Natural killer cell (primary cell): ENCODE data around the gene GALE. TPM values are rescaled to one million over a fixed set of nuclear protein-coding genes. Genes with fewer than 3 reads are reported as not detected.

Source experiments
- ATAC-seq, 3 donors: fragments of 150-1000 bp in 2 of 3; fragments of 200-7000 bp in 1 of 3; cut with Tn5 transposase; 1 replicate in 1 of 3; 2 replicates in 2 of 3; pipeline ENCODE4 v1.10.0; 2021; ENCODE audit warnings: mild to moderate bottlenecking in 2 of 3, moderate library complexity in 2 of 3
- DNase-seq, 2 donors: peaks; one replicate each; pipeline versions ENCODE4 v3.0.0 to v3.0.0-alpha.2; 2013 to 2021; ENCODE audit warnings: mixed read lengths in 1 of 2
- H3K27ac ChIP-seq: one replicate; pipeline ENCODE4 v1.5.1; 2013; ENCODE audit warnings: mild to moderate bottlenecking, low read length
- H3K27me3 ChIP-seq: one replicate; pipeline ENCODE4 v1.6.1; 2013; ENCODE audit warnings: low read length; ENCODE audit not compliant: control insufficient read depth, insufficient read depth
- H3K36me3 ChIP-seq: one replicate; pipeline ENCODE4 v1.6.1; 2013; ENCODE audit warnings: low read length; ENCODE audit not compliant: control insufficient read depth, insufficient read depth
- H3K4me1 ChIP-seq: one replicate; pipeline ENCODE4 v1.6.1; 2013; ENCODE audit warnings: low read length; ENCODE audit not compliant: control insufficient read depth, insufficient read depth
- H3K4me3 ChIP-seq: one replicate; pipeline ENCODE4 v1.5.1; 2013; ENCODE audit warnings: low read length
- H3K9me3 ChIP-seq: one replicate; pipeline ENCODE4 v1.6.1; 2013; ENCODE audit warnings: low read length; ENCODE audit not compliant: control insufficient read depth, insufficient read depth
- H3K27ac Mint-ChIP-seq, 2 donors: one replicate each; pipeline ENCODE4 v1.8.0; 2022; ENCODE audit warnings: mild to moderate bottlenecking in 2 of 2, mixed read lengths in 2 of 2, moderate library complexity in 1 of 2
- H3K27me3 Mint-ChIP-seq, 2 donors: one replicate each; pipeline ENCODE4 v1.8.0; 2022; ENCODE audit warnings: low read depth in 2 of 2, mixed read lengths in 2 of 2
- H3K36me3 Mint-ChIP-seq: one replicate; pipeline ENCODE4 v1.8.0; 2022; ENCODE audit warnings: mixed read lengths
- H3K4me1 Mint-ChIP-seq, 2 donors: one replicate each; pipeline ENCODE4 v1.8.0; 2022; ENCODE audit warnings: mixed read lengths in 2 of 2
- H3K4me3 Mint-ChIP-seq: one replicate; pipeline ENCODE4 v1.8.0; 2022; ENCODE audit warnings: mild to moderate bottlenecking, moderate library complexity, mixed read lengths
- H3K9me3 Mint-ChIP-seq, 2 donors: one replicate each; pipeline ENCODE4 v1.8.0; 2022; ENCODE audit warnings: mixed read lengths in 2 of 2
- CTCF ChIP-seq: fragments of 200-600 bp; IDR thresholded peaks from one replicate; pipeline ENCODE4 v1.8.0; 2022; ENCODE audit warnings: antibody characterized with exemption
- WGBS: methylation state at CpG from one replicate; pipeline ENCODE4 v1.1.7; 2013; ENCODE audit warnings: missing lambda C conversion rate; ENCODE audit not compliant: insufficient coverage; 5-methylcytosine and 5-hydroxymethylcytosine counted together
- intact Hi-C: fragments of 100-400 bp; cut with micrococcal nuclease; formaldehyde crosslinking; loops from one replicate; pipeline ENCODE4 v1.14.2; 2022
- total RNA-seq, 4 donors: library from RNA; stranded (reverse); fragments of 120-200 nt in 1 of 4; gene quantifications; one replicate each; pipeline versions ENCODE4 v1.2.3 to v1.2.4, GENCODE V29; 2013 to 2022

The GALE gene
- total RNA-seq, 3 donors from 2014 or later (not counting 1 experiment from before 2014, with no cell fraction given) = 12.8 to 20.3 (median 14.6) TPM

- intact Hi-C loops = no loop called here
- peak overlapping the region in 1 of 2 donors; percentile 78 for H3K27ac Mint-ChIP-seq
- 88% methylated on average over 17 of the region's 21 CpGs for WGBS
These were observed 6.5 kb downstream of the GALE start for GRCh38 chr1:23793861-23794731.

GRCh38 chr1:23793018-23793781 lies 7.4 kb downstream of the GALE start:
- 65% methylated on average over 15 of the region's 16 CpGs for WGBS
- Mint-ChIP-seq H3K27ac (peak overlapping the region in 1 of 2 donors; percentile 78), H3K27me3 (no peaks in the 10 kb centered on the region), H3K36me3 (no peaks in the 10 kb centered on the region), H3K9me3 (no peaks in the 10 kb centered on the region), H3K4me3 (no peak overlapping the region), H3K4me1 (peaks cover 19 to 42% of the 10 kb centered on the region in 2 donors)
- DNase-seq (peak in 1 of 2 donors; percentile 66), ATAC-seq (peak in 1 of 3 donors; percentile 24)
- H3K4me1 ChIP-seq = peaks cover 31% of the 10 kb centered on the region
- peaks cover 28% of the 10 kb centered on the region for H3K36me3 ChIP-seq
- no peak overlapping the region for H3K27ac ChIP-seq
- no peak for TF ChIP-seq CTCF
- H3K4me3 ChIP-seq = no peak overlapping the region
- H3K9me3 ChIP-seq = no peaks in the 10 kb centered on the region
- H3K27me3 ChIP-seq = no peaks in the 10 kb centered on the region
- intact Hi-C loops = no loop called here

More at GRCh38 chr1:23793861-23794731, 6.5 kb downstream of the GALE start:
- Histone ChIP-seq H3K36me3 (peaks cover 28% of the 10 kb centered on the region), H3K27ac (no peak overlapping the region), H3K4me3 (no peak overlapping the region), H3K9me3 (no peaks in the 10 kb centered on the region), H3K27me3 (no peaks in the 10 kb centered on the region), H3K4me1 (peaks cover 40% of the 10 kb centered on the region)
- Mint-ChIP-seq H3K27me3 (no peaks in the 10 kb centered on the region), H3K4me1 (peaks cover 26 to 47% of the 10 kb centered on the region in 2 donors), H3K4me3 (no peak overlapping the region), H3K36me3 (no peaks in the 10 kb centered on the region), H3K9me3 (no peaks in the 10 kb centered on the region)
- DNase-seq (no peak), ATAC-seq (no peak)
- no peak for TF ChIP-seq CTCF

- Mint-ChIP-seq H3K4me1 (peaks cover 19 to 42% of the 10 kb centered on the region in 2 donors), H3K27ac (peak overlapping the region; percentile 90 to 100), H3K9me3 (no peaks in the 10 kb centered on the region), H3K4me3 (peak overlapping the region; percentile 99), H3K36me3 (no peaks in the 10 kb centered on the region), H3K27me3 (no peaks in the 10 kb centered on the region)
- Histone ChIP-seq H3K36me3 (peaks cover 26% of the 10 kb centered on the region), H3K27me3 (no peaks in the 10 kb centered on the region), H3K27ac (no peak overlapping the region), H3K4me1 (peaks cover 31% of the 10 kb centered on the region), H3K9me3 (no peaks in the 10 kb centered on the region), H3K4me3 (no peak overlapping the region)
- 90% methylated on average over 17 of the region's 19 CpGs for WGBS
- DNase-seq = peak in 1 of 2 donors; percentile 39
- intact Hi-C loops = no loop called here
- no peak for ATAC-seq
- TF ChIP-seq CTCF = no peak
These were observed 8.2 kb downstream of the GALE start for GRCh38 chr1:23792151-23792945.
